ENCODE measurements around the gene CBLC. TPM values are rescaled to one million over a fixed set of nuclear protein-coding genes. Genes with fewer than 3 reads are reported as not detected.

CBLC gene
- total RNA-seq, 1 experiment from 2014 or later = 0.80 TPM

- TF ChIP-seq CTCF (IDR thresholded peaks at IDR 0.05) (no peak), TCF7L2 (IDR thresholded peaks at IDR 0.05; ENCODE audit: low read depth, low read length) (no peak), POLR2AphosphoS5 (IDR thresholded peaks at IDR 0.05; ENCODE audit: low read depth, low read length) (no peak), REST (IDR thresholded peaks at IDR 0.05; ENCODE audit: insufficient read depth in 1 of 2, low read depth in 2 of 2, low read length in 1 of 2) (no peak), SIN3A (IDR thresholded peaks at IDR 0.05; ENCODE audit: borderline replicate concordance, insufficient read depth, low read depth, low read length) (no peak)
- CTCF ChIA-PET = no interaction called here
- POLR2A ChIA-PET = interaction anchor here (1.1 kb wide), 1 partner anchor 12 kb away, joined by 5 read pairs; no protein-coding TSS in a partner anchor
- BruUV-seq (replicated peaks) = no TSS peak
- Histone ChIP-seq H3K4me3 (ENCODE audit: low read depth in 2 of 2, low read length in 2 of 2) (no peak overlapping the region), H3K27ac (ENCODE audit: low read length) (peak overlapping the region; percentile 92), H3K27me3 (ENCODE audit: control insufficient read depth, insufficient read depth, low read length) (no peaks in the 10 kb centered on the region), H3K36me3 (ENCODE audit: control insufficient read depth, insufficient read depth, low read length) (no peaks in the 10 kb centered on the region), H3K9me3 (ENCODE audit: control insufficient read depth, insufficient read depth, low read depth, low read length) (no peaks in the 10 kb centered on the region), H3K4me1 (ENCODE audit: control insufficient read depth, insufficient read depth, low read length) (peaks cover 59% of the 10 kb centered on the region)
- in situ Hi-C loops (cut with HindIII; ENCODE audit: low pct_unique_long_range_greater_than_20kb, low sequenced_read_pairs) (no loop called here), intact Hi-C loops (cut with micrococcal nuclease; ENCODE audit: unreplicated experiment) (no loop called here)
- peak; percentile 26 for ATAC-seq
- no peak for DNase-seq (ENCODE audit: low read depth, low spot score)
Observed at GRCh38 chr19:44741258-44741731, 36.4 kb upstream of the CBLC start.

GRCh38 chr19:44741841-44742329, 35.8 kb upstream of the CBLC start:
- Histone ChIP-seq H3K27ac (ENCODE audit: low read length) (peak overlapping the region; percentile 90), H3K4me3 (ENCODE audit: low read depth in 2 of 2, low read length in 2 of 2) (no peak overlapping the region), H3K4me1 (ENCODE audit: control insufficient read depth, insufficient read depth, low read length) (peaks cover 64% of the 10 kb centered on the region), H3K27me3 (ENCODE audit: control insufficient read depth, insufficient read depth, low read length) (no peaks in the 10 kb centered on the region), H3K9me3 (ENCODE audit: control insufficient read depth, insufficient read depth, low read depth, low read length) (no peaks in the 10 kb centered on the region), H3K36me3 (ENCODE audit: control insufficient read depth, insufficient read depth, low read length) (no peaks in the 10 kb centered on the region)
- DNase-seq (ENCODE audit: low read depth, low spot score) = peak; percentile 89
- peak; percentile 90 for TF ChIP-seq POLR2AphosphoS5 (IDR thresholded peaks at IDR 0.05; ENCODE audit: low read depth, low read length)
- 0 out of 2 replicates have a peak, but pooled peaks have one; percentile 38 for TF ChIP-seq SIN3A (IDR thresholded peaks at IDR 0.05; ENCODE audit: borderline replicate concordance, insufficient read depth, low read depth, low read length)
- no peak for TF ChIP-seq CTCF (IDR thresholded peaks at IDR 0.05)
- no peak for TF ChIP-seq REST (IDR thresholded peaks at IDR 0.05; ENCODE audit: insufficient read depth in 1 of 2, low read depth in 2 of 2, low read length in 1 of 2)
- TF ChIP-seq TCF7L2 (IDR thresholded peaks at IDR 0.05; ENCODE audit: low read depth, low read length) = 0 out of 2 replicates have a peak, but pooled peaks have one; percentile 54
- POLR2A ChIA-PET = interaction anchor here (0.5 to 1.1 kb wide), 2 partner anchors 11 to 57 kb away, joined by 5 to 13 read pairs; no protein-coding TSS in a partner anchor
- CTCF ChIA-PET = interaction anchor here (0.6 kb wide), 1 partner anchor 16 kb away, joined by 14 read pairs; no protein-coding TSS in a partner anchor
- intact Hi-C loops (cut with micrococcal nuclease; ENCODE audit: unreplicated experiment) = no loop called here
- no TSS peak for BruUV-seq (replicated peaks)
- peak; percentile 90 for ATAC-seq
- in situ Hi-C loops (cut with HindIII; ENCODE audit: low pct_unique_long_range_greater_than_20kb, low sequenced_read_pairs) = no loop called here
